IPS DF 19.7 (cell line): ENCODE data around the gene CASK.
"Not testable (repeated sequence)": the region's sequence is repeated elsewhere in the genome, so short reads cannot be mapped to it uniquely, and the experiment has no call there.

ENCODE experiments used
- DNase-seq: peaks from one replicate; pipeline ENCODE4 v3.0.0-alpha.2; 2013; ENCODE audit warnings: low read depth, low spot score

Gene CASK

DNA sequence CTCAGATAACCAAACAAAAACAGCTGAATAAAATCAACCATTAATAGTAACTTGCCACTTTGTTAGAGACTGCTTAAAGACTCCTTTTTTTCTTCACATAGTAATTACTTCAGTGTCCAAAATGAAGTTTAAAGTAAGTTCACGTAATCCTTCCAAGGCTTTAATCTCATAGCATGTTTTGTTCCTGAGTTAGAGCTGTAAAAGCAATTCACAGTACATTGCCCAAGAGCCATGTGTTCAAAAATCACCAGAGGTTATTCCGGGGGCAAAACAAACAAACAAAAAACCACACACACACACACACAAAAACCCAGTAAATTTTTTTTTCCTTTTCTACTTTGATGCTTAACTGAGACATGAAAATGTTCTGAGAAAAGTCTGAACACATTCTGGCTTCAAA lies 193.3 kb downstream of the CASK start:
- no peak for DNase-seq

DNA sequence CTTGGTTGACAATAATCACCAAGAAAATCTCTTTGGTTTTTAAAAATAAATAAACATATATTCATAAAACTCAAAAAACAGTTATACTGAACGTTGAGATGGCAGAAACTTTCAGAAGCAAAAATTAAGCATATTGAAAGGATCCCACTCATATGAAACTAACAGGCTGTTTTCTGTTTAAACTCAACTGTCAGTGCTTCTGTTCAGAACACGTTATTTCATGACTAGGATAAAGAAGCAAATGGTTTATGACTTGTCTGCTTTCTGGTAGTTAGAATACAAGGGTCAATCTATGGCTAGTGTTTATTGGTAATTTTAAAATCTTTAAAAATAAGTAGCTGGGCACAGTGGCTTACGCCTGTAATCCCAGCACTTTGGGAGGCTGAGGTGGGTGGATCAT lies 195.2 kb downstream of the CASK start:
- DNase-seq: no peak

DNA sequence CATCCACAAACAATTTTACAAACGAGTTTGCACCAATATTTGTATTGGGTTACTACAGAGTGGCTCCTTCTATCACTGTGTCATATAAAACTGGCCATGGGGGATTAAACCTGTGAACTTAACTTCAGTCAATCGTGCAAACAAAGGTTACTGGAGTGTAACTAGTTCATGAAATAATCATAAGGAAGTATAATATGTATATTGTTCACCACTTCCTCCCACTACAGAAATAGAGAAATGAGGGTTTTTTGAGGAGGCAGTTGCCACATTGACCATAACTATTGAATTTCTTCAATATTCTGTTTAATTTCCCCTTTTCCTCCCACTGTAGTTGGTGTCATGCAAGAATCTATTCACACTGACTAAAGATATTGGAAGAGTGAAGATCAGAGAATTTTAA lies 199.5 kb downstream of the CASK start, which contains the start of gene GPR82:
Gene GPR82 (plus strand): TSS at position 356 of the 400 bp plus-strand sequence. CDS start 2,846 bp downstream, outside the sequence.
- no peak for DNase-seq

DNA sequence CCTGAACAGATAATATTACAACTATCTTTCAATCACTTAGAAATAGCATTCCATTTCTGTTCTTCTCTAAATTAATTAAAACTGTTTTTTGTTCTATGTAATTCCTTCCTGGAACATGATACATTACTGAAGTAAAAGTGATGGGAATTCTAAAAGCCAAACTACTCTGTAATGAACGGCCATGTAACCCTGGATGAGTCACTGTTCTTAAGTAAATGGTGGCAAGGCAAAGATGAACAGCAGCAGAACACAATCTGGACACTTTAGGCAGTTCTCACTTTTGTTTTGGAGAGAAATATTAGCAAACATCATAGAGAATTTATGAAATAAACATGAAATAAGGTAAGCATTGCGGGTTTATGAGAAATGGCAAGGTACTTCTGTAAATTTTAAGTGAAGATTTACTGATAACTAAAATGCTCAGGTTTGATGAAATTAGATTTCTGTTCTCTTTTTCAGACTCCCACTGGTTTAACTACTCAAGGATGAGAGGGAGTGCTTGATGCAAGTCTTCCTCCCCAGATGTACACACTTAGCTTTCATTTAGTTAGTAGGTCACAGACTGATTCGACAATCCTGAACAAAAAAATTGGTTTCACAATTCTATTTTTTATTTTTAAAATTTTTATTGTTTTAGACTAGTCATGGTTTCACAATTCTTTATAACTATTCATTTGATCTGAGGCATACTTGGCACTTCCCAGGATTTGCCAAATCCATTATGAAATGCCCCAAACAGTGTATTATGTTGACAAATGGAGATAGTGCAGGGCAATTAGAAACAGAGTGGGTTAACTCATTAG lies 200.3 kb downstream of the CASK start:
- DNase-seq: no peak

DNA sequence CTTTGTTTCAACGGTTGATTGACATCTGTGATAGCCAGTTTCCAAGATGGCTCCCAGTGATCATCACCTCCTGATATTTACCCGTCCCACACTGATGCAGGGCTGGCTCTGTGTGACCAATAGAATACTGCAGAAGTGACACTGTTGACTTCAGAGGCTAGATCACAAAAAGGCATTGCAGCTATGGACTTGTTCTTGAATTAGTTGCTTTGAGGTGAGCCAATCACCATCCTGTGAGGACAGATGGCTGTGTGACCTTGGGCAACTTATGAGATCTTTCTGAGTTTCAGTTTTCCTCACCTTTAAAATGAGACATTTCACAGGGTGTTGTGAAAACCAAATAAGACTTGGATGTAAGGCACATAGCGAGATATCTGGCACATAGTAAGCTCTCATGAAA lies 201.1 kb downstream of the CASK start:
- DNase-seq: no peak

DNA sequence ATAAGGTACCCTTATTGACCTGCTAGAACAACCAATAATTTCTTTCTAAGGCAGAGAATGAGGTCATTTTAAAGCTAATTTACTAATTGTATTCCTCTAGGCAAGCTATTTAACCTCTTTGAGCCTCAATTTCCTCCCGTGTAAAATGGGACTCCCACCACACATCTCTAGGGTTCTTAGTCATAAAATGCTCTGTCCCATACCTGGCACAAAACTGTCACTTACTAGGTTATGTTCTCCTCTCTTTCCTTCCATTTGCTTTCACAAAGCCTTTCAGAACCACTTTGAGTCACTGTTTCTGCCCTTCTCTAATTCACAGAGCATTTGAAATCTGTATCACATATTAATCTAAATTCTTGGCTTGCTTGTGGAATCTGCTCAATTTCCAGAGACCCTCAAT lies 201.8 kb downstream of the CASK start:
- no peak for DNase-seq

DNA sequence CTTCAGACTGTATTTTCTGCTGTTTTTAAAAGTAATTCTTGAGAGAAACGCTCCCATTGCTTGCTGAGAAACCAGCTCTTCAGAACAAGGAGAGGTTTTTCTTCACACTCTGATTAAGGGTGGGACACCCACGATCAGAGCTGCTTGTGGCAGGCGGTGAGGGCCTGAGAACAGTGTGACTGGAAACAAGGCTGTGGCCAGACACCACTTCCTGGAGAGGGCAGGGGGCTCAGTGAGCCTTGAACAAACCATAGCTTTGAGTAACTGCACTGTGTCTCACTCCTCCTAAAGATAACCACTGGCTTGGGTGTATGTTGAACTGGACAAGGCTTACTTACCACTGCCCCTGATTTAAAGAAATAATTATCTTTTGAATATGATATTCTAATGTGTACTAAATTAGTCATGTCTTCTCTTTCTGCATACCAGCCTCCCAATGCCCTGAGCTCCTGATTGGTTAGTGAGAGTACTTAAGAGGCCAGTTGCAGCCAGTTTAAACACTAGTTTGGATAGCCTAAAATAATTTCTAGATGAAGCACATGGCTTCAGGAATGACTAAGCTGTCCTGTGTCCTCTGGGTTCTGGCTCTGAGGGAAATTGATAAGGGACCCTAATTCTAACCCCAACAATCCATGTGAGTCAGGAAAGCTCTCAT lies 203.1 kb downstream of the CASK start:
- DNase-seq: no peak

DNA sequence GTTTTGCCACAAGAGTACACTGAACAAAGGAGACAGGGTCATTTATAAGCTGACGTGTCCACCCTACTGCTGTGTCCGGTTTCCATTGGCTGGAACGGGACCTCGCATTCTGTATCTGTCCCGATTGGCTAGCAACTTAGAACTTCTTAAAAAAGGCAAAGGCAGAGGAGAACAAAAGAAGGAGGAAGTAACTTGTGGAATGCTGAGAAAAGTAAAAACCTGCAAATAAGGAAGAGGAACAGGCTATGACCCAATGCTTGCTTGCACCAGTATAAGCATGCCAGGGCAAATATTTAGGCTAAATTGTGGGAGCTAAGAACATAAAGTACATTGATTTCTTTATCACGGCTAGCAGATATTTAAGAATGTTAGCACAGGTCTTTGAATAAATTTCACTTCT lies 203.7 kb downstream of the CASK start:
- DNase-seq: not testable (repeated sequence)

DNA sequence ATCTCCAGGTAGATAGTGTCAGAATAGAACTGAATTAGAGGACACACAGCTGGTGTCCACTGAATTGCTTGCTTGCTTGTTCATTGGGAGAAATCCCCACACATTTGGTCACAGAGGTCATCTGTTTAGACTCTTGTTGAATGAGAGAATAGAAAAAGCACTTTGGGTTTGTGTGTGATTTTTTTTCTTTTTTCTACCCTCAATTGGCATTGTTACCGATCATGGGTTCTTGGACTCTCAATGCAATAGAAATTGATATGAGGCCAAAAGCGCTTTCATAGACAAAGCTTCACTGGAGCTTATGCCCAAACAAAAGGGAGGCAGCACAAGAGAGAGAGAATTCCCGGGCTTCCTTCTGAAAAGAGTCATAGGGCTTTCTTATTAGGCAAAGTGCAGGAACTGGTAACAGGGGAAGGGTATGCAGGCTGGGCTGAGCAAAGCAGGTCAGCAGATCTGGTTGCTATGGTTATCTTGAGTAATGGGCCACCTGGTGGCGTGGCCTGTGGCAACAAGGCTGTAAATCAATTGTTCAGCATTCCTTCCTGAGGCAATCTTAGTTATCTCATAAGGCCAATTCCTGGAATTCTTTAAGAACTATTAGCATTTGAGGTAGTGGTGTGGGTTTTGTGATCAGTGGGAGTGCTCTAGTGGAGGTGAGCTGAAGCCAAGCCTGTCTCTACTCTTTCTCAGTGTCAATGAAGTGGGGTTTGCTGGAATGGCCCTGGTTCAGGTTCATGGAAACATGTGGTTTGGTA lies 204.7 kb downstream of the CASK start:
- DNase-seq: peak; percentile 57

DNA sequence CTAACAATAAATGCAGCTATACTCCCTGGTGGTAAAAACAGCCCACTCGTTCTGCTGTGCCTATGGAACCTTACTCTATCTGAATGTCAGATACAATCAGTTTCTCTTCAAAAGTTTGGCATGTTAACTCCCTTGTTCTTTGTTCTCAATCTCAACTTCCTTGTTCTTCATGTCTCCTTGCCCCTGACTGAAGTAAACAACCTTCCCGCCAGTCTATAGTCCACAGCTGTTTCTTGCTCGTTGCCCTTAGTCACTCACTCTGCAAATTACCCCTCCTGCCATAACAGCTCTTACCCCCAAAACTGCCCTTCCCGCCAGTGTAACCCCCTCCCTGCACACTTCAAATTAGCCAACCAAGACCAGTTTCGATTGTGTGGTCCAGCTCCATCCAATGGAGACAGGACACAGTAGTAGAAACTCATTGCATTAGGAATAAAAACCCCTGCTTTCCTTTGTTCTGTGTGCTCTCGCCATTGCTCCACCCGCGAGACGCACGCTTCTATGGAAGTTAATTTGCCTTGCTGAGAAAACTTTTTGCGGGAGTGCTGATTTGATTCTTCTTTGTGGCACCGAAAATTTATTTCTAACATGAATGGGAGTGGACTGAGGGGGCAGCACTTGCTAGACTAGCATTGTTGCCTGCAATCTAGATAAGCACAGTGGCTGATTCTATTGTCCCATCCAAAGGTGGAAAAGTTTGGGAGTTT lies 206.4 kb downstream of the CASK start:
- no peak for DNase-seq

DNA sequence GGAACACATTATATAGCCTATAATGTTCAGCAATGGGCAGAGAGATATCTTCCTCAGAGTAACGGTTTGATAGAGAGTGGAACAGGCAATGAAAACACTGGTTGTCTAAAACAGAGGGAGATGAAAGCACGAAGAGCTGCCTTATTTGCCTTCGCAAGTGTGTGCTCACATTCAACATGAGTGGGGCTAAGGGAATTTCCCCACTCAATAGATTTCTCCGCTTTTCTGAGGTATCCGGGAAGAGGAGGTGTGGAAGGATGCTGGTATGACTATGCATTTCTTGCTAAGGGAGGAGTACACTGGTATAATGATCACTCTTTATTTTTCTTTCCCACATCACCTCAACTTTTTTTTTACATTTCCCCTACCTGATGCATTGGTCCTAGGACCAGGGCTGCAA lies 207.1 kb downstream of the CASK start:
- no peak for DNase-seq

DNA sequence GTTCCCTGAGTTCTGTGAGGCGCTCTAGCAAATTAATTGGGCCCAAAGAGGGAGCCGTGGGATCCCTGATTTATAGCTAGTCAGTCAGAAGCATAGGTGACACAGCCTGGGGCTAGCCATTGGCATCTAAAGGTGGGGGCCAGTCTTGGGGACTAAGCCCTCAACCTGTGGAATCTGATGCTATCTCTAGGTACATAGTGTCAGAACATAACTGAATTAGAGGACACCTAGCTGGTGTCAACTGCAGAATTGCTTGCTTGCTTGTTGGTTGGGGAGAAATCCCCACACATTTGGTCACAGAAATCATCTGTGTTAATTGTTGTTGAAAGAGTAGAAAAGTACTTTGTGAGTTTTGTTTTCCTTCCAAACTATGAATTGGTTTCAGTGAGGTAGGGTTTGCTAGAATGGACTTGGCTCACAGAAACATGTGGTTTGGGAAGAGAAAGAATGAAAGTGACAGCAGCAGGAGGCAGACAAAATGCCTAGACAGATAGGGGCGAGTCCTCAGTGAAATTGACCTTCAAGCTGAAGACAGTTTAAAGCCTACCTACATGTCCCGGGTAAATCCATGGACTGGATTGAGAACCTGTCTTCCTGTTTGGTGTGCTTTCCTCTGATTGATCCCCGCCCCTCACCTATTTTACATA lies 212.2 kb downstream of the CASK start:
- DNase-seq: no peak

DNA sequence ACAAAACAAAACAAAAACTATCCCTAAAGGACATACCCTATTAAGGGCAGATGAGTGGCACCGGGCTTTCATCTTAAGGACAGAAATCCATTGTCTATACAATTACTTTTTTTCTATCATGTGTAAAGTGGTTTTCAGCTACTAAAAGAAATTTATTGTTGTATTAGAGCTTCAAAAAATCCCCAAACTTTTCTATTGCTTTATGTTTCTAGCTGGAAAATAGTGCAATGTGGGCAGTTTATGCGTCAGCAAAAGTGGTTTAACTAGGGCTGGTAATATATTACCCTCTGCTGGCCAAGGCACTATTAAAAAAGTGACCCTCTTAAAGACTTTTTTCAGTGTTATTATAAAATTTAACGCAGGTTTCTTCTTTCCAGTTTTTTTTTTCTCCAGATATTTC lies 214.9 kb downstream of the CASK start:
- no peak for DNase-seq

DNA sequence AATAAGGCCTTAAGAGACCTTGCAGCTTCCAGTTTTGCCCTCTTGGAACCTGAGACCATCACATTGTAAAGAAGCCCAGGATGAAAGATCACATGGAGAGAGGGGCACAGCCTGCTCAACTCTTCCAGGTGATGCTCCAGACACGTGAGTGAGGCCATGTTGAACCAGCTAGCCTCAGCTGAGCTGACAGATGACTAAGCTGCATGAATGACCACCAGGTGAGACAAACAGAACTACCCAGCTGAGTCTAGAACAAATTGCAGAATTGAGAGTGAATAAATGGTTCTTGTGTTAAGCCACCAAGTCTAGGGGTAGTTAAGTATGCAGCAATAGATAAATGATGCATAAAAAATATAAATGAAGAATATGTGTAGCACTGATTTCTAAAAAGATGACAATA lies 216.1 kb downstream of the CASK start:
- no peak for DNase-seq

DNA sequence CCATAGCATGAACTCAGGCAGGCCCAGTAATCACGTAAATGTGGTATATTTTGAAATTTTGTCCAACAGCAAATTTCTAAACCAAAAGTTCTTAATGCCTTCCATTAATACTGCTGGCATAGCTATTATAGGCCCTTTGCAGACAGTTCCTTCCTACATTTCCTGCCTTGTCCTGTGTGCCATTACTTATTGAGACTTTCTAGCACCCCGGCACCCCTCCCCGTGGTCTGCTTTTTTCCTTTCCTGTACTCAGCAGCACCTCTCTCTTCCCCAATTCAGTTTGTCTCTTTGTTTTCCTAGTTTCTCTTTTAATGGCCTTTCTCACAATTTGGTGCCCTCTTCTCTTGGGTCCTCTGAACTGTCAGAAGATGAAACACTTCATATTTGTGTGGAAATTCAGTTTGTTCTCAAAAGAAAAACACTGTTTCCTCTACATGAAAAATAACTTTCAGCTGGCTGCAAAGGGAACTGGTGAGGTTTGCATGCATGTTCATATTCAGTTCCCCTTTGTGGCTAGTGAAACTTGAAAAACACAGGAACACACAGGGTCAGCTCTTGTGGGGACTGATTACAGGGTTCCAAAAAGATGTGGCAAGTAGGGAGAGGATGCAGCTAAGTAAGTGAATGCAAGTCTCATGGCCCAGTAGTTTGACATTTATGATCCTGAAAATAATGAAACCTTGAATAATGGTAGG lies 217.5 kb downstream of the CASK start:
- no peak for DNase-seq

DNA sequence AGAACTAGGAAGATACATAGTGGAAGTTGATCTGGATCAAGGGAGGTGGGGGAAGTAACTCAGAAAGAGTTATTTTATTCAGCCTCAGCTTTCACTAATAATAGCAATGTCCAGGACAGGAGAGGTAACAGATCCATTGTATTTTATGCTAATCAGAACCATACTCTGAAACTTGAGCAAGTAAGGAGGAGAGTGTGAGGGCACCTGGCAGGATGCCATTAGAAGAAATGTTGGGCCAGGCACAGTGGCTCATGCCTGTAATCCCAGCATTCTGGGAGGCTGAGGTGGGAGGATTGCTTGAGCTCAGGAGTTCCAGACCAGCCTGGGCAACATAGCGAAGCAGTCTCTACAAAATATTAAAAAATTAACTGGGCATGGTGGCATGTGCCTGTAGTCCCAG lies 218.3 kb downstream of the CASK start:
- no peak for DNase-seq

DNA sequence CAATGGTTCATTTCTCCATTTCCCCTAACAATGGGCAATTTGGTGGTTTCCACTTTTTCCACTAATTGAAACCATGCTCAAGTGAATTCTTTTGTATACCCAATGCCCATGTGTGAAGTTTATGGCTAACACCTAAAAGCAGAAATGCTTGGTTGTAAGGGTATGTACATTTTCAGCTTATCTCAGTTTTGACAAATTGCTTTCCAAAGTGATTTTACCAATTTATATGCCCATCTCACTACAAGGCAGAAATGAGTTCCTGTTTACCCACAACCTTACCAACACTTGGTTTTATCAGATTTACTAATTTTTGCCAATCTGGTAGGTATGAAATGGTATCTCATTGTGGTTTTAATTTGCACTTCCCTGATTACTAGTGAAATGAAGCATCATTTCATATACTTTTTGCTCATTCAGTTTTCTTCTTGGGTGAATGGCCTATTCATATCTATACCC lies 219.8 kb downstream of the CASK start:
- no peak for DNase-seq

DNA sequence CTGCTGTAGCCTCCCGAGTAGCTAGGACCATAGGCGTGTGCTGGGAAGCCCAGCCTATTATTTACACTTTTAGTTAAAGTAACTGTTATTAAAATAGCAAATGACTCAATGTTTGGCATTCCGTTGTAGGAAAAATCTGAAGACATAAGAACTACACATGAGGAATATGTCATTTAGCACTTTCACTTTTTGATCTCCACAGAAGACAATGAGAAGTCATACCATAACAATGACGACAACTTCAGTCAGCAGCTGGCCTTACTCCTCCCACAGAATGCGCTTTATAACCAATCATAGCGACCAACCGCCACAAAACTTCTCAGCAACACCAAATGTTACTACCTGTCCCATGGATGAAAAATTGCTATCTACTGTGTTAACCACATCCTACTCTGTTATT lies 227.9 kb downstream of the CASK start:
- DNase-seq: no peak

DNA sequence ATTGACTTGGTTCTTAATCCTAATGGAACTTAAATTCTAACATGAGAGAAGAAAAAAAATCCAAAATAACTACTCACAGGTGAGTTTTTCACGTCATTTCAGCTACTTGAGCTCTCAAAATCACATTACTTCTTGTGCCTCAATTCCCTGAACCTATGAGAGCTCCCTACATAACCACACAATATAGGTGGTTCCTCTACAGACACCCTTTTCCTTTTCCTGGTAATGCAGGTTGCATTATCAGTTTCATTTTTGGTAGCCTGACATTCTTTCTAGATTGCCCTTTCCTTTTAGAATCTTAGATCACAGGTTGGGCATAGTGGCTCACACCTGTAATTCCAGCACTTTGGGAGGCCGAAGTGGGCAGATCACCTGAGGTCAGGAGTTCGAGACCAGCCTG lies 230.3 kb downstream of the CASK start:
- DNase-seq: no peak

DNA sequence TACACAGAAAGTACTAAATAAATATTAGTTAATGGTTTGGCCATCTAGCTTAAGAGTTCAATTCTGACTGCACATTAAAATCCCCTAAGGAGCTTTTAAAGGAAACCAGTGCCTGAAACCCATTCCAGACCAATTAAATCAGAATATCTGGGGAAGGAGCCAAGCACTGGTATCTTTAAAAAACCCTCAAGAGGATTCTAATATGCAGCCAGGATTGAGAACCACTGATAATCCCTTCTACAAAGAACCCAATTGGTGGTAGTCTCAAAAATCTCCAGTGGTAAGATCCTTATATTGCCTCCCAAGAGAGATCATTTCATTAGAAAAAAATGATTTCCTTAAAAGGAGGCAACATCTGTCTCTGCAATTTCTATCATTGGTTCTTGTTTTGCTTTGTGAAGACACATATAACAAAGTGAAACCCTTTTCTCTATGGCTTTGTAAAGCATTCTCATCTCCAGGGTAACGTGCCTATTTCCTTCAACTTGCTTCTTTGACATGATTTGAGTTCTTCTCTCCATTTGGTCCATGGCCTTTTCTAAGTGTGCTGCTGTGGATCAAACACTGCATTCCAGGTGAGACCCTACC lies 231.1 kb downstream of the CASK start:
- DNase-seq: no peak
